ENCODE results near the gene ICOSLG.
"Not testable (repeated sequence)": the region's sequence is repeated elsewhere in the genome, so short reads cannot be mapped to it uniquely, and the experiment has no call there.

ICOSLG gene

GRCh38 chr21:44263768-44264167, 23.0 kb upstream of the ICOSLG start:
- DNase-seq (ENCODE audit: low spot score) = no peak

GRCh38 chr21:44263221-44263760, 22.5 kb upstream of the ICOSLG start:
- no peak for DNase-seq (ENCODE audit: low spot score)

- DNase-seq (ENCODE audit: low spot score) = no peak
Observed at GRCh38 chr21:44262338-44263056, 21.8 kb upstream of the ICOSLG start.

GRCh38 chr21:44261675-44262295, 21.0 kb upstream of the ICOSLG start, which contains the start of gene DNMT3L:
Gene DNMT3L (minus strand): TSS chr21:44261897. CDS start chr21:44261259, 638 bp downstream.
- DNase-seq (ENCODE audit: low spot score) = no peak

- no peak for DNase-seq (ENCODE audit: low spot score)
Observed at GRCh38 chr21:44260791-44261631, 20.3 kb upstream of the ICOSLG start.

- no peak for DNase-seq (ENCODE audit: low spot score)
Observed at GRCh38 chr21:44260066-44260465, 19.3 kb upstream of the ICOSLG start.

- no peak for DNase-seq (ENCODE audit: low spot score)
Observed at GRCh38 chr21:44259082-44259705, 18.5 kb upstream of the ICOSLG start.

GRCh38 chr21:44258056-44258725, 17.4 kb upstream of the ICOSLG start:
- no peak for DNase-seq (ENCODE audit: low spot score)

GRCh38 chr21:44255511-44255981, 14.8 kb upstream of the ICOSLG start:
- no peak for DNase-seq (ENCODE audit: low spot score)

GRCh38 chr21:44253832-44254710, 13.3 kb upstream of the ICOSLG start:
- peak; percentile 81 for DNase-seq (ENCODE audit: low spot score)

GRCh38 chr21:44249204-44250037, 8.7 kb upstream of the ICOSLG start:
- not testable (repeated sequence) for DNase-seq (ENCODE audit: low spot score)

GRCh38 chr21:44247904-44248303, 7.2 kb upstream of the ICOSLG start:
- not testable (repeated sequence) for DNase-seq (ENCODE audit: low spot score)

- DNase-seq (ENCODE audit: low spot score) = not testable (repeated sequence)
Observed at GRCh38 chr21:44243980-44244379, 3.2 kb upstream of the ICOSLG start.

GRCh38 chr21:44241281-44241680, 538 bp upstream of the ICOSLG start:
- DNase-seq (ENCODE audit: low spot score) = not testable (repeated sequence)

- not testable (repeated sequence) for DNase-seq (ENCODE audit: low spot score)
Observed at GRCh38 chr21:44240353-44240752, 390 bp downstream of the ICOSLG start.

GRCh38 chr21:44229561-44229960, 11.2 kb downstream of the ICOSLG start:
- not testable (repeated sequence) for DNase-seq (ENCODE audit: low spot score)

GRCh38 chr21:44228109-44228508, 12.6 kb downstream of the ICOSLG start:
- not testable (repeated sequence) for DNase-seq (ENCODE audit: low spot score)

- not testable (repeated sequence) for DNase-seq (ENCODE audit: low spot score)
Observed at GRCh38 chr21:44227614-44228013, 13.1 kb downstream of the ICOSLG start.

GRCh38 chr21:44225605-44226004, 15.1 kb downstream of the ICOSLG start:
- not testable (repeated sequence) for DNase-seq (ENCODE audit: low spot score)

All from kidney capillary endothelial cell (primary cell).